WTC11 (cell line): ENCODE results near the gene ERVW-1.

ENCODE experiments used
- ATF1 ChIP-seq: sonication (generic); formaldehyde crosslinking; IDR thresholded peaks from 2 replicates; pipeline ENCODE4 v1.8.1; 2023; ENCODE audit warnings: mild to moderate bottlenecking, moderate library complexity, missing genetic modification reagents
- ATF3 ChIP-seq: sonication (generic); formaldehyde crosslinking; conservative IDR thresholded peaks from 2 replicates; pipeline ENCODE4 v1.8.1; 2022; ENCODE audit warnings: mild to moderate bottlenecking, missing genetic modification reagents
- CREB1 ChIP-seq: sonication (generic); formaldehyde crosslinking; IDR thresholded peaks from 2 replicates; pipeline ENCODE4 v1.8.0; 2023; ENCODE audit warnings: mild to moderate bottlenecking, missing genetic modification reagents
- CREM ChIP-seq: sonication (generic); formaldehyde crosslinking; IDR thresholded peaks from 2 replicates; pipeline ENCODE4 v1.8.1; 2022; ENCODE audit warnings: mild to moderate bottlenecking, missing genetic modification reagents, moderate library complexity
- CTCF ChIP-seq: fragments of 200-600 bp; IDR thresholded peaks from 2 replicates; pipeline ENCODE4 v1.8.0; 2022; ENCODE audit warnings: antibody characterized with exemption
- FOXK1 ChIP-seq: sonication (generic); formaldehyde crosslinking; IDR thresholded peaks from 2 replicates; pipeline ENCODE4 v1.8.0; 2022; ENCODE audit warnings: mild to moderate bottlenecking, moderate library complexity, missing genetic modification reagents
- MAX ChIP-seq: sonication (generic); formaldehyde crosslinking; IDR thresholded peaks from 2 replicates; pipeline ENCODE4 v1.8.0; 2022; ENCODE audit warnings: mild to moderate bottlenecking, missing genetic modification reagents
- NFYB ChIP-seq: sonication (generic); formaldehyde crosslinking; conservative IDR thresholded peaks from 2 replicates; pipeline ENCODE4 v1.8.0; 2022; ENCODE audit warnings: low read depth, missing genetic modification reagents
- SMAD3 ChIP-seq: sonication (generic); formaldehyde crosslinking; IDR thresholded peaks from 2 replicates; pipeline ENCODE4 v1.8.0; 2022; ENCODE audit warnings: missing genetic modification reagents, mild to moderate bottlenecking, borderline replicate concordance
- TEAD4 ChIP-seq: sonication (generic); formaldehyde crosslinking; IDR thresholded peaks from 2 replicates; pipeline ENCODE4 v1.8.0; 2022; ENCODE audit warnings: mild to moderate bottlenecking, missing genetic modification reagents
- ZMAT4 ChIP-seq: fragments of 250-450 bp; sonication (Bioruptor Pico); IDR thresholded peaks from 2 replicates; pipeline ENCODE4 v1.9.0; 2021; ENCODE audit warnings: mild to moderate bottlenecking
- ZNF396 ChIP-seq: fragments of 250-450 bp; sonication (Bioruptor Pico); IDR thresholded peaks from 2 replicates; pipeline ENCODE4 v1.8.0; 2021; ENCODE audit warnings: mild to moderate bottlenecking, moderate library complexity, borderline replicate concordance
- ZNF425 ChIP-seq: fragments of 250-450 bp; sonication (Bioruptor Pico); conservative IDR thresholded peaks from 2 replicates; pipeline ENCODE4 v1.9.0; 2021; ENCODE audit warnings: mild to moderate bottlenecking

- no peak for TF ChIP-seq SMAD3 (CRISPR knock-in tag)
- TF ChIP-seq CTCF: no peak
- TF ChIP-seq ZNF425 (CRISPR knock-in tag): no peak
- no peak for TF ChIP-seq NFYB
- no peak for TF ChIP-seq MAX (CRISPR knock-in tag)
- TF ChIP-seq CREB1 (CRISPR knock-in tag): no peak
- TF ChIP-seq ZNF396 (CRISPR knock-in tag): no peak
- TF ChIP-seq CREM (CRISPR knock-in tag): no peak
- no peak for TF ChIP-seq ZMAT4 (CRISPR knock-in tag)
- no peak for TF ChIP-seq ATF3 (CRISPR knock-in tag)
- no peak for TF ChIP-seq TEAD4 (CRISPR knock-in tag)
- no peak for TF ChIP-seq FOXK1
- TF ChIP-seq ATF1 (CRISPR knock-in tag): no peak
These were observed 42.3 kb upstream of the ERVW-1 start for GRCh38 chr7:92520024-92520423.
